Fibroblast of pulmonary artery (primary cell): ENCODE results near the gene SLC30A1.

Experiments used
- DNase-seq: peaks from one replicate; pipeline ENCODE4 v3.0.0-alpha.2; 2010; ENCODE audit warnings: low read depth
- H3K4me3 ChIP-seq: replicated peaks from 2 replicates; pipeline ENCODE4 v1.5.1; 2011; ENCODE audit warnings: low read depth, mild to moderate bottlenecking, control low read depth, low read length, moderate library complexity
- TF ChIP-seq, protein P1 (sequence below): IDR thresholded peaks from 2 replicates; pipeline ENCODE4 v1.5.1; 2011; ENCODE audit warnings: mild to moderate bottlenecking, control low read depth, low read length, inconsistent platforms; ENCODE audit errors: missing control alignments

The SLC30A1 gene

DNA sequence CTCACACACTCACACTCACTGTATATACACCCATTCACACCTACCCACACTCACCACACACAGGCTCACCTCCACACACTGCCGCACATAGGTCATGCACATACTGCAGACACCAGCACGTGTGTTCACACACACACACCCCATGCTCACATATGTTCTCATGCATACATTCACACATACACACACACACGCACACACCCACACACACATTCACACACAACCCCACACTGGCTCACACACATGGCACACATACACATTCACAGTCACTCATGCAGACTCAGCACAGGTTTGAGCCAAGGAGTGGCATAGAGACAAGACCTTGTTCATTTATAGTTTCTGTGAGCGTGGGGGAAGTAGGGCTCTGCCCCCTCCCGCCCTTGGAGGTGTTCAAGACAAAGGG is 41.1 kb upstream of the SLC30A1 start:
- TF ChIP-seq, protein P1, sequence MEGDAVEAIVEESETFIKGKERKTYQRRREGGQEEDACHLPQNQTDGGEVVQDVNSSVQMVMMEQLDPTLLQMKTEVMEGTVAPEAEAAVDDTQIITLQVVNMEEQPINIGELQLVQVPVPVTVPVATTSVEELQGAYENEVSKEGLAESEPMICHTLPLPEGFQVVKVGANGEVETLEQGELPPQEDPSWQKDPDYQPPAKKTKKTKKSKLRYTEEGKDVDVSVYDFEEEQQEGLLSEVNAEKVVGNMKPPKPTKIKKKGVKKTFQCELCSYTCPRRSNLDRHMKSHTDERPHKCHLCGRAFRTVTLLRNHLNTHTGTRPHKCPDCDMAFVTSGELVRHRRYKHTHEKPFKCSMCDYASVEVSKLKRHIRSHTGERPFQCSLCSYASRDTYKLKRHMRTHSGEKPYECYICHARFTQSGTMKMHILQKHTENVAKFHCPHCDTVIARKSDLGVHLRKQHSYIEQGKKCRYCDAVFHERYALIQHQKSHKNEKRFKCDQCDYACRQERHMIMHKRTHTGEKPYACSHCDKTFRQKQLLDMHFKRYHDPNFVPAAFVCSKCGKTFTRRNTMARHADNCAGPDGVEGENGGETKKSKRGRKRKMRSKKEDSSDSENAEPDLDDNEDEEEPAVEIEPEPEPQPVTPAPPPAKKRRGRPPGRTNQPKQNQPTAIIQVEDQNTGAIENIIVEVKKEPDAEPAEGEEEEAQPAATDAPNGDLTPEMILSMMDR: no peak
- no peak overlapping the region for H3K4me3 ChIP-seq
- DNase-seq: no peak

DNA sequence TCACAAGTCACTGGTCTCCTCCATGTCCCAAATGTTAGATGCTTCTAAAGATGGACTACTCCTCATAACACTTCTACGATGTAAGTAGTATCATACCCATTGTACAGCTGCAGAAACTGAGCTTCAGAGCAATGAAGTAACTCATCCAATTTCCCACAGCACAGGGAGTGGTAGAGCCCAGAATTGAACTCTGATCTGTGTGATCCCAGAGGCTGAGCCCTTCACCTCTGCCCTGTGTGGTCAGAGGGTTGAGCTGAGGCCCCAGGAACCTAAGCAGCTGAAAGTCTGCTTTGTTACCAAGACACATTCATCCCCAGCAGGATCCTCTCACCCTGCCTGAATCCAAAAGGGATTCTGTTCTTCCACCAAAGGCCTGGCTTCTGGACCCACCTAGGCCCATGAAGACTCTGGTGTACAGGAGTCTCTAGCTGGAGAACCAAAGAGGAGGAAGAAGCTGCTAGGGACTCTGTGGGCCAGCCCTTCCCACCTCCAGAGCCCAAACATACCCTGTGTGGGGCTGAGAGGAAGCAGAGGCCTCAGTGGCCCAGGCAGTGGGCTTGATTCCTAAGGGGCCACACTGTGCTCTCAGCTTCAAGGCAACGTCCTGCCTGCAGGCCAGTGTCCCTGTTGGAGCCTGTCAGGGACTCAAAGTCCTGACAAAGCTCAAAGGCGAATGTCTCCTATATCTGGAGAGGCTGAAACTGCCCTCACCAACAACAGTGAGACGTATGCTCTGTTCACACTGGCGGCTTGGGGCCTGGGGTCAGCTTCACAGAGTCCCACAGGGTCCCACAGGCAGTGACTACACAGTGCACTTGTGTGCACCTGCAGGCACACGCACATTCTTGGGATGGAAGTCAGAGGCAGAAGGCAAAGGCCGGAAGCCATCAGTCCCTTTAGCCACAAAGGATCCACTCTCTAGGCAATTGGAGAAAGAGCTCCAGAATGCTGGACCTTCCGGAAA is 40.4 kb upstream of the SLC30A1 start:
- TF ChIP-seq, protein P1: no peak
- no peak overlapping the region for H3K4me3 ChIP-seq
- DNase-seq: no peak

DNA sequence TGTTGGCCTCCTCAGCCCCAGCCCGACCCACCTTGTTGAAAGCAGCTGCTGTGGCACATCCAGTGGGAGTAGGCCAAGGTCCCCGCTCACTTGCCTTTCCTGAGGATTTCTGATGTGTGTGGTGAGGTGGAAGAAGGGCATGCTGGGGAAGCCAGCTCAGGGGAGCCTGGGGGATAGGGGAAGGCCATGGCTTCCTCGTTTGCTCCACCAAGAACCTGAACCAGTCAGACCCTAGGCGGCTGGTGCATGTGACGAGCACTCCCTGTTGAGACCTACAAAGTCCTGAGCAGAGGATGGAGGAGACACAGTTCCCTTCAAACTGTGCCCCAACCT is 38.0 kb upstream of the SLC30A1 start:
- H3K4me3 ChIP-seq: no peak overlapping the region
- DNase-seq: no peak
- TF ChIP-seq, protein P1: no peak

DNA sequence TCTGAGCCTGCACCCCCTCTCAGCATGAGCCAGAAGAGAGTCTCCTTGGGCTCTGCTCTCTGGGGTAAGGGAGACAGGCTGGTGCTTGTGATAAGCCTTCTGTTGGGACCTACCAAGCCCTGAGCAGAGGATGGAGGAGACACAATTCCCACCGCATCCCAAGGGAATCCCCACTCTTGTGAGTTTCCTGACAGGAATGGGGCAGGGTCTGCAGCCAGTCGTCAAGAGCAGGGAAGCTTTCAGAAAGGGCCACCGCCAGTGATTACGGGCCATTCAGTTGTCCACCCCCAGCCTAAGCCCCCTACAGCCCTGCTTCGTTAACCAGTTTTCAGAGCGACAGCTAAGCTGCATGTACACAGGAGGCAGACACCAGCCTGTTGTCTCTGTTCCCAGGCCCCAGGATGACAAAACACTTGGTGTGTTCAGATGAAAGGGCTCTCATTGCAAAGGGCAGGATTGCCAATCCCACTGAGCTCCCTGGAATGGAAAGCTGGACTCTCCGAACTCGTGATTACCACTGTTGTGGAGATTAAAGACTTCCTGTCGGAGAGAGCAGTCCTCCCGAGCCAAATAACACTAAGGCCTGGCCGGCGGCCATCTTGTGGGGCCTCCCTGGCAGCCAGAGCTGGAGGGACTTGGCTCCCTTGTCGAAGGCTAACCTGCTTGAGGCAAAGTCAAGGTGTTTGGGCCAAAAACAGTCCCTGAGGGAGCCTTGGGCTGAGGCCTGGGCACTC is 37.4 kb upstream of the SLC30A1 start:
- no peak overlapping the region for H3K4me3 ChIP-seq
- TF ChIP-seq, protein P1: no peak
- peak; percentile 80 for DNase-seq

DNA sequence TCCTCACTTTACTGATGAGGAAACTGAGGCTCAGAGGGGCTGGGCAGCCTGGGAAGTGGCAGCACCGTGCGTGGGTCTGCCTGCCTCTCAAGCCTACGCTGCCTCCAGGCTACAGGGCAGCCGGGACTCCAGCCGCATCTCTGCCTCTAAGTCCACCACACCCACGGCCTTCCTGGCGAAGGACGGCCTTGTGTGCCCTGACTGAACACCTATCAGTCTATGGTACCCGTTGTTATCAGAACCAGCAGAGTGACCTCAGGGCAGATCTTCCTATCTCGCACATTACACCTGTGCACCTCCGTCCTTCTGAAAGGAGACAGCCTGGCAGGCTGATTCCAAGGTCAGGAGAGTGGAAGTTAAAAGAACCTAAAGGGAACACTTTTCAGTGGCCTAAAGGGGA is 35.7 kb upstream of the SLC30A1 start:
- no peak overlapping the region for H3K4me3 ChIP-seq
- no peak for DNase-seq
- TF ChIP-seq, protein P1: no peak

DNA sequence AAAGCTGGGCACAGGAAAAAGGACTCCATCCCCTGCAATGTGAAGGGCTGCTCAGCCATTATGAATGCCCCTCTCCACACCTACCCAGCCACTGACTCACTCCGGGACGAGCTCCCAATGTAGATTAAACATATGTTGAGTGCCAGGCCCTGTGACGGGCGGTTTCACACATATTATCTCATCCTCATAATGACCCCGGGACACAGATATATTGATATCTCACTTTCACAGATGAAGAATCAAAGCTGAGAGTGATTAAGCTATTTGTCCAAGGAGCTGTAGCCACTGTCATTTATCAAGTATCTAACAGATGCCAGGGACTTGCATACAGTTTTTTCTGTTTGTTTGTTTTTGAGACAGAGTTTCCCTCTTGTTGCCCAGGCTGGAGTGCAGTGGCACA is 35.0 kb upstream of the SLC30A1 start:
- DNase-seq: no peak
- TF ChIP-seq, protein P1: no peak
- no peak overlapping the region for H3K4me3 ChIP-seq
